Kidney (tissue), 14 donors: ENCODE data around the gene EIF4E1B. TPM values are rescaled to one million over a fixed set of nuclear protein-coding genes. Genes with fewer than 3 reads are reported as not detected.

Experiments
- DNase-seq, 5 donors: peaks; one replicate each; pipeline ENCODE4 v3.0.0-alpha.2; 2013 to 2020
- FAIRE-seq: peaks from 2 replicates; lab custom pipeline; 2012; peaks lifted over from hg19 to GRCh38; lab: Jason Lieb, UNC
- H3K27ac ChIP-seq, 2 donors: one replicate each; pipeline ENCODE4 v1.7.0; 2013; ENCODE audit warnings: low read depth in 2 of 2, low read length in 2 of 2, inconsistent platforms in 1 of 2
- H3K27me3 ChIP-seq: one replicate; pipeline ENCODE4 v1.7.1; 2013; ENCODE audit warnings: low read length, inconsistent platforms; ENCODE audit not compliant: control insufficient read depth, insufficient read depth
- H3K36me3 ChIP-seq, 3 donors: one replicate each; pipeline versions ENCODE4 v1.7.0 to v1.7.1; 2013; ENCODE audit warnings: low read length in 3 of 3, control low read depth in 1 of 3, inconsistent platforms in 1 of 3; ENCODE audit not compliant: insufficient read depth in 3 of 3, control insufficient read depth in 2 of 3
- H3K4me1 ChIP-seq, 3 donors: one replicate each; pipeline versions ENCODE4 v1.7.0 to v1.7.1; 2013; ENCODE audit warnings: low read length in 3 of 3, inconsistent platforms in 1 of 3, low read depth in 1 of 3; ENCODE audit not compliant: control insufficient read depth in 2 of 3, insufficient read depth in 2 of 3
- H3K4me3 ChIP-seq, 3 donors: one replicate each; pipeline versions ENCODE4 v1.7.0 to v1.8.1; 2013; ENCODE audit warnings: low read length in 3 of 3, control low read depth in 1 of 3, inconsistent platforms in 1 of 3
- H3K9ac ChIP-seq, 3 donors: one replicate each; pipeline versions ENCODE4 v1.7.0 to v1.7.1; 2013; ENCODE audit warnings: low read length in 3 of 3, control low read depth in 1 of 3, inconsistent platforms in 1 of 3
- H3K9me3 ChIP-seq, 3 donors: one replicate each; pipeline versions ENCODE4 v1.7.0 to v1.7.1; 2013; ENCODE audit warnings: low read length in 3 of 3, control low read depth in 1 of 3, inconsistent platforms in 1 of 3; ENCODE audit not compliant: control insufficient read depth in 2 of 3, insufficient read depth in 1 of 3
- intact Hi-C: fragments of 100-400 bp; cut with DNase I; formaldehyde crosslinking; loops from one replicate; pipeline ENCODE4 v1.11.1; 2022
- polyA plus RNA-seq: library from polyadenylated mRNA; stranded (reverse); fragments of 350-450 nt; fragmentation: Illumina TruSeq; extraction: RNeasy Lipid Tissue Mini Kit (QIAGEN cat#74804); gene quantifications from one replicate; pipeline ENCODE4 v1.2.3, GENCODE V29; 2014; ENCODE audit warnings: low read depth, low replicate concordance; ENCODE audit not compliant: insufficient read depth
- total RNA-seq: library from RNA; stranded (reverse); fragmentation: NEBNext Ultra II Directional; extraction: Animal tissue kit (Norgen Biotek cat#: 25700); gene quantifications from one replicate; pipeline ENCODE4 v1.2.1, GENCODE V29; 2021
- TF ChIP-seq, protein P1 (sequence below): IDR thresholded peaks from 3 replicates; pipeline ENCODE4 v1.5.1; 2012; ENCODE audit warnings: mild to moderate bottlenecking, moderate library complexity, borderline replicate concordance; ENCODE audit not compliant: insufficient read depth; ENCODE audit errors: extremely low read depth
- donor health status: control.
- donor health status: control.
- donor health status: control.
- donor health status: control.
- donor health status: control.
- donor health status: DM: yes; HTN: yes; CAD: no.
- donor health status: Normal renal cell carcinoma (clear cell type).

EIF4E1B gene
- total and polyA plus RNA-seq, 2 donors from 2014 or later: not detected

DNA sequence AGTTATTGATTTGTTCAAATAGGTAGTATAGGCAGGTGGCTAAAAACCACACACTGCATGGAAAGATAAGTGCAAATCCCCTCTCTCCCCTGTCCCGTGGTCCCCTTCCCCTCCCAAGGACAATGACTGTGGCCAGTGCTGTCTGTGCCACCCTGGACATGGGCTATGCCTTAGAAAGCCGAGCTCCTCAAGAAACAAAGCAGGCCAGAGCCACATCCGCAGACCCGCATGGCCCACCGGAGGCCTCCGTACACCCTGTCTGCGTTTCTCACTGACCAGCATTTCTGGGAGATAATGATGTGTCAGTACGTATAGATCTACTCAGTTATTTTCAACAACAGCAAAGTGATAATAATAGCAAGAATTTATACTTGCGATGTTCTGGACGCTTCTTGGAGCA is 33.1 kb downstream of the EIF4E1B start:
- Histone ChIP-seq H3K27me3 (no peaks in the 10 kb centered on the region), H3K4me1 (peaks cover 0 to 6% (median 0%) of the 10 kb centered on the region in 3 donors), H3K9me3 (no peaks in the 10 kb centered on the region), H3K9ac (no peak overlapping the region), H3K27ac (no peak overlapping the region), H3K36me3 (no peaks in the 10 kb centered on the region), H3K4me3 (no peak overlapping the region)
- TF ChIP-seq, protein P1, sequence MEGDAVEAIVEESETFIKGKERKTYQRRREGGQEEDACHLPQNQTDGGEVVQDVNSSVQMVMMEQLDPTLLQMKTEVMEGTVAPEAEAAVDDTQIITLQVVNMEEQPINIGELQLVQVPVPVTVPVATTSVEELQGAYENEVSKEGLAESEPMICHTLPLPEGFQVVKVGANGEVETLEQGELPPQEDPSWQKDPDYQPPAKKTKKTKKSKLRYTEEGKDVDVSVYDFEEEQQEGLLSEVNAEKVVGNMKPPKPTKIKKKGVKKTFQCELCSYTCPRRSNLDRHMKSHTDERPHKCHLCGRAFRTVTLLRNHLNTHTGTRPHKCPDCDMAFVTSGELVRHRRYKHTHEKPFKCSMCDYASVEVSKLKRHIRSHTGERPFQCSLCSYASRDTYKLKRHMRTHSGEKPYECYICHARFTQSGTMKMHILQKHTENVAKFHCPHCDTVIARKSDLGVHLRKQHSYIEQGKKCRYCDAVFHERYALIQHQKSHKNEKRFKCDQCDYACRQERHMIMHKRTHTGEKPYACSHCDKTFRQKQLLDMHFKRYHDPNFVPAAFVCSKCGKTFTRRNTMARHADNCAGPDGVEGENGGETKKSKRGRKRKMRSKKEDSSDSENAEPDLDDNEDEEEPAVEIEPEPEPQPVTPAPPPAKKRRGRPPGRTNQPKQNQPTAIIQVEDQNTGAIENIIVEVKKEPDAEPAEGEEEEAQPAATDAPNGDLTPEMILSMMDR: no peak
- no peak for FAIRE-seq
- intact Hi-C loops: no loop called here
- DNase-seq: peak in 1 of 5 donors; percentile 31

DNA sequence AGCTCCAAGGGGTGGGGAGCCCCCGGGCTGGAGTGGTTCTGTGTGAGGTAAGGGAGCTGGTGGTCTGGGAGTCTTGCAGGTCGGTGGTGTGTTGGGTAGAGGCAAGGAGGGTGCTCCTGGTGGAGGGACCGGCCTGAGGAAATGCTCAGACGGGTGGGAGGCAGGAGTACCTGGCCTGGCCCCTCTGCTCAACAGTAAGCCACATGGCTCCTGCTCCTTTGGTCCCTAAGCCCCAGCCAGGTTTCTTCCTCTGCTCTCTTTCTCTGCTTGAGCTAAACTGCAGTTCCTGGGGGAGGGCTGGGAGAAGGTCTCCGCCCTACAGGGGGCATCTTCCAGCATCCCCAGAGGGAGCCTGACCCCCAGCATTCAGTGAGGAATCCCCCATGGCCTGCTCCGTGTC is 34.0 kb downstream of the EIF4E1B start:
- Histone ChIP-seq H3K4me3 (no peak overlapping the region), H3K4me1 (peaks cover 0 to 4% (median 0%) of the 10 kb centered on the region in 3 donors), H3K27ac (no peak overlapping the region), H3K9me3 (no peaks in the 10 kb centered on the region), H3K36me3 (no peaks in the 10 kb centered on the region), H3K9ac (no peak overlapping the region), H3K27me3 (no peaks in the 10 kb centered on the region)
- intact Hi-C loops: no loop called here
- TF ChIP-seq, protein P1: no peak
- FAIRE-seq (no peak), DNase-seq (peak in 1 of 5 donors; percentile 41)

DNA sequence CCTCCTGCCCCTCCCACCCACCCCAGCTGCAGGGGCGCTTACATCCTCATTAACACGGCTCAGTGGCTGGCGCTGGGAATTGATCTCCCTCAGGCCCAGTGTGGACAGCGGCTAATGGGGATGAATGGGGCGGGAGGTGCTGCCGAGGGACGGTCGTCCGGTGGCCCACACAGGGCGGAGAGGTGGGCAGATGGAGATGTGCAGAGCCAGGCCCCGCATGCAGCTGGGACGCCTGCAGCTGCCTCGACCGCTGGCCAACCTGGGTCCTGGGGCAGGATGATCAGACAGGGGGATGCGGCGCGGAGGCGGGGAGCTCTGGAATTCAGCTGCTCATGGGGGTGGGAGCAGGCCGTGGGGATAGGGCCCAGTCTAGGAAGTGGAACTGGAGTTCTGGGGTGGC is 34.4 kb downstream of the EIF4E1B start:
- intact Hi-C loops: no loop called here
- no peaks in the 10 kb centered on the region for H3K27me3 ChIP-seq
- H3K4me3 ChIP-seq: no peak overlapping the region
- TF ChIP-seq, protein P1: no peak
- no peak overlapping the region for H3K9ac ChIP-seq
- no peak for FAIRE-seq
- peaks cover 0 to 4% (median 0%) of the 10 kb centered on the region in 3 donors for H3K4me1 ChIP-seq
- no peaks in the 10 kb centered on the region for H3K36me3 ChIP-seq
- H3K9me3 ChIP-seq: no peaks in the 10 kb centered on the region
- no peak overlapping the region for H3K27ac ChIP-seq
- DNase-seq: peak in 1 of 5 donors; percentile 69

DNA sequence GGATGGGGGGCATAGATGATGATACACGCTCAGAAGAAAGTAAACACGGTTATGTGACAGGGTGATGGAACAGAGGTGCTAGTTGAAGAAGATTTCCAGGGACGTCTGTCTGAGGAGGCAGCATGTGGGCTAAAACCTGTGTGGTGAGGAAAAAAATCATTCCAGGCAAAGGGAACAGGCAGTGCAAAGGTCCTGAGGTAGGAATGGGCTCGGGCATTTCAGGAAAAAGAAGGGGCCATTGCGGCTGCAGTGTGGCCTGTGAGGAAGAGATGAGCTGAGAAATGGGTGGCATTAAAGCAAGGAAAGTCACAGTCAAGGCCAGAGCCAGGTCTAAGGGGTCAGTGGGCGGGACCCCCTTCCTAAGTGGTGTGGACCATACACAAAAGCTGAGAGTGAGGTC is 35.0 kb downstream of the EIF4E1B start:
- Histone ChIP-seq H3K9ac (no peak overlapping the region), H3K4me3 (no peak overlapping the region), H3K4me1 (peaks cover 0 to 4% (median 0%) of the 10 kb centered on the region in 3 donors), H3K36me3 (no peaks in the 10 kb centered on the region), H3K9me3 (no peaks in the 10 kb centered on the region), H3K27me3 (no peaks in the 10 kb centered on the region), H3K27ac (no peak overlapping the region)
- FAIRE-seq (no peak), DNase-seq (no peak)
- TF ChIP-seq, protein P1: no peak
- intact Hi-C loops: no loop called here
